Thyroid gland (tissue), 4 donors: ENCODE results near the gene FXYD1. TPM values are rescaled to one million over a fixed set of nuclear protein-coding genes. Genes with fewer than 3 reads are reported as not detected.

Experiments used
- DNase-seq, 2 donors: peaks; one replicate each; pipeline ENCODE4 v3.0.0-alpha.2; 2019
- H3K27ac ChIP-seq, 3 donors: fragments of 200-600 bp; sonication (generic); 1 replicate in 2 of 3; 2 replicates in 1 of 3; pipeline ENCODE4 v1.5.1; 2016 to 2019; ENCODE audit warnings: mild to moderate bottlenecking in 1 of 3, moderate library complexity in 1 of 3
- H3K27me3 ChIP-seq: fragments of 200-600 bp; sonication (generic); one replicate; pipeline ENCODE4 v1.5.1; 2019
- H3K36me3 ChIP-seq, 2 donors: fragments of 200-600 bp; sonication (generic); one replicate each; pipeline ENCODE4 v1.5.1; 2016 to 2019
- H3K4me1 ChIP-seq, 2 donors: fragments of 200-600 bp; sonication (generic); one replicate each; pipeline ENCODE4 v1.5.1; 2017 to 2019
- H3K4me3 ChIP-seq, 3 donors: fragments of 200-600 bp; sonication (generic); replicated peaks in 1 of 3; 1 replicate in 2 of 3; 2 replicates in 1 of 3; pipeline ENCODE4 v1.5.1; 2016; ENCODE audit warnings: mild to moderate bottlenecking in 1 of 3
- H3K9me3 ChIP-seq: fragments of 200-600 bp; sonication (generic); one replicate; pipeline ENCODE4 v1.5.1; 2017
- CTCF ChIP-seq, 6 experiments: fragments of 200-600 bp in 3 of 6; fragments of 450-650 bp in 3 of 6; sonication (generic) in 3 of 6; IDR thresholded peaks; one replicate each; pipeline ENCODE4 v1.5.1; 2016 to 2019; ENCODE audit warnings: antibody characterized with exemption in 6 of 6, mild to moderate bottlenecking in 2 of 6, inconsistent platforms in 1 of 6, moderate library complexity in 1 of 6
- POLR2A ChIP-seq, 2 donors: fragments of 450-650 bp; IDR thresholded peaks; one replicate each; pipeline ENCODE4 v1.6.1; 2017; ENCODE audit warnings: antibody characterized with exemption in 2 of 2, mild to moderate bottlenecking in 2 of 2, moderate library complexity in 1 of 2
- WGBS, 2 donors: methylation state at CpG; one replicate each; pipeline ENCODE4 v1.1.5; 2017; 5-methylcytosine and 5-hydroxymethylcytosine counted together
- intact Hi-C: fragments of 100-400 bp; cut with DNase I; formaldehyde crosslinking; loops from one replicate; pipeline ENCODE4 v1.15.1; 2023
- total RNA-seq, 4 donors: library from RNA; depleted of rRNA; stranded (reverse); fragments of >200 nt; gene quantifications; one replicate each; pipeline ENCODE4 v1.2.3, GENCODE V29; 2016

The FXYD1 gene
- total RNA-seq, 4 donors from 2014 or later: 1.1 to 26.3 (median 8.8) TPM

GRCh38 chr19:35130761-35131720, 7.6 kb upstream of the FXYD1 start:
- 84 to 87% methylated on average over 21 to 25 of the region's 31 CpGs for WGBS, 2 donors
- no peaks in the 10 kb centered on the region for H3K27me3 ChIP-seq
- no peak for DNase-seq
- H3K9me3 ChIP-seq: no peaks in the 10 kb centered on the region
- intact Hi-C loops: no loop called here
- no peak overlapping the region for H3K27ac ChIP-seq
- peaks cover 0 to 4% of the 10 kb centered on the region in 2 donors for H3K4me1 ChIP-seq
- H3K36me3 ChIP-seq: no peaks in the 10 kb centered on the region
- no peak overlapping the region for H3K4me3 ChIP-seq
- TF ChIP-seq POLR2A (IDR thresholded peaks at IDR 0.05) (no peak), CTCF (IDR thresholded peaks at IDR 0.05) (no peak)

- intact Hi-C loops: no loop called here
- H3K27ac ChIP-seq: no peak overlapping the region
These were observed 6.4 kb upstream of the FXYD1 start for GRCh38 chr19:35132254-35132653.

GRCh38 chr19:35133826-35134225, 4.8 kb upstream of the FXYD1 start:
- Histone ChIP-seq H3K27me3 (no peaks in the 10 kb centered on the region), H3K4me3 (no peak overlapping the region), H3K36me3 (no peaks in the 10 kb centered on the region), H3K27ac (no peak overlapping the region), H3K9me3 (no peaks in the 10 kb centered on the region), H3K4me1 (peaks cover 0 to 4% of the 10 kb centered on the region in 2 donors)
- WGBS, 2 donors: 66 to 69% methylated on average over 10 to 11 of the region's 11 CpGs
- DNase-seq: no peak
- TF ChIP-seq CTCF (IDR thresholded peaks at IDR 0.05): no peak
- TF ChIP-seq POLR2A (IDR thresholded peaks at IDR 0.05): no peak
- intact Hi-C loops: no loop called here

More at GRCh38 chr19:35132254-35132653, 6.4 kb upstream of the FXYD1 start:
- H3K9me3 ChIP-seq: no peaks in the 10 kb centered on the region
- H3K36me3 ChIP-seq: no peaks in the 10 kb centered on the region
- no peak for TF ChIP-seq POLR2A (IDR thresholded peaks at IDR 0.05)
- no peak for TF ChIP-seq CTCF (IDR thresholded peaks at IDR 0.05)
- no peaks in the 10 kb centered on the region for H3K27me3 ChIP-seq
- DNase-seq: no peak
- H3K4me1 ChIP-seq: no peaks in the 10 kb centered on the region
- no peak overlapping the region for H3K4me3 ChIP-seq

DNA sequence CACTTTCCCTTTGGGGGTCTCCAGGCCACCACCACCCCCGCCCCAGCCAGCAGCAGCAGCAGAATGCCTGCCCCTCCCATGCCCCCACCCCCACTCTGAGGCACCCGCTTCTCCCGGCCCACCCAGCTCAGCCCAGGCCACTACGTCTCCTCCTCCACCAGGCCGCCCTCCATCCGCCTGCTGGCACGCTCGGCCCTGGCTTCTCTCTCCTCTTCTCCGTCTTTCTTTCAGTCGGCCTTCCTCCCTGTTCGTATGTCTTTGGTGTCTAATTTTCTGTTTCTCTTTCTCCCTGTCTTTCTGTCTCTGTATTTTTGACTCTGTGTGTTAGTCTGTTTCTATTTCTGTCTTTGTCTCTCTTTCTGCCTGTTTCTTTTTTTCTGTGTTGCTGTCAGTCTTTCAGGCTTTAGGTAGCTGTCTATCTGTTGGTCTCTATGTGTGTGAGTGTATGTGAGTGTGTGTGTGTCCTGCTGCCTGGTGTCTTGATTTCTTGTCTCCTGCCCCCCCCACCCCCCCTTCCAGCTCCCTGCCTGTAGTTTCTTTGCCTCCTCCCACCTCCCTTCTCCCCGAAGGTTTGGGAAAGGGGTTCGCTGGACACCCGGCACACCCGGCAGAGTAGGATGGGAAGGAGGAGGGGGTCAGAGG, 3.9 kb upstream of the FXYD1 start, which contains the start of gene LGI4:
Gene LGI4 (minus strand): TSS at position 459 of the 642 bp plus-strand sequence. CDS start 379 bp downstream, at position 80.
- no peak within 1 kb of the TSS for H3K4me3 ChIP-seq
- no peaks in the 10 kb centered on the region for H3K9me3 ChIP-seq
- WGBS, 2 donors: 47 to 63% methylated on average over 14 to 15 of the region's 15 CpGs
- no peak for DNase-seq
- peak within 1 kb of the TSS in 2 of 3 donors; percentile 3 to 33 for H3K27ac ChIP-seq
- H3K36me3 ChIP-seq: no peaks in the 10 kb centered on the region
- H3K4me1 ChIP-seq: peaks cover 0 to 4% of the 10 kb centered on the region in 2 donors
- no peak for TF ChIP-seq POLR2A (IDR thresholded peaks at IDR 0.05)
- TF ChIP-seq CTCF (IDR thresholded peaks at IDR 0.05): no peak
- intact Hi-C loops: no loop called here
- H3K27me3 ChIP-seq: no peaks in the 10 kb centered on the region
